ENCODE measurements around the gene FZD8.

The FZD8 gene

DNA sequence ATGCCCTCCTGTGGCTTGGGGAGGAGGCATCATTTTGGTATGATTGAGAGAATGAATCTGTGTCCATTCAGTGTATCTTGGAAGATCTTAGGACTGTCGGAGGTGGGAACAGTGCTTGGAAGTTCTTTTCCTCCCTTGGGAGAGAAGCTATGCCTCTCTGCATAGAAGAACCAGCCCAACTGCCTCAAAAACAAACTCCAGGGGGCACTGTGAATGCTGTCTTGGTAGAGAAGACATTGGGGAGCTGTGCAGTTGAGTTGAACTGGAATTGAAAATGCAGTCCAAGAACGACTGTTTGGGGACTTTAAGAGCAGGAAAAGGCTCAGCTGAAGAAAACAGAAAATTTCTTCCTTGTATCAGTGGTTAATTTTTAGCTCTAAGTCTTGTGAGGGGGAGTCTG is 41.9 kb downstream of the FZD8 start:
- no peak for FAIRE-seq

DNA sequence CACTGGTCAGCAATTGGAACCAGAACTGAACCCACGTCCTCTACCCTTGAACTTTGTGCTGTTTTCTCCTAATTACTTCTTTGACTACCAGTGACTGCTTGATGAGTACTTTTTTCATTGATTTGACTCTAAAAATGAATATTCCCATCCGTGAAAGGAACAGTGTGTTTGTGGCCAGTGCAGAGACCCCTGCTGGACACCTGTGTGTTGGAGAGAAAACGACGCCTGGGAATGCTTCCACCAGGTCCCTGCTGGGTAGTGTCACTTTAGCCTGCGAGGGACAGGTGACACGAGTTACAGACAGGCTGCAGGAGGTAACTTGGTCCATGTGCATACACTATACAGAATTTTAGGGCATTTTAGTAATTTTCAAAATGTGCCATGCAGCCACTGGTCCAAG is 43.7 kb downstream of the FZD8 start:
- FAIRE-seq = no peak

DNA sequence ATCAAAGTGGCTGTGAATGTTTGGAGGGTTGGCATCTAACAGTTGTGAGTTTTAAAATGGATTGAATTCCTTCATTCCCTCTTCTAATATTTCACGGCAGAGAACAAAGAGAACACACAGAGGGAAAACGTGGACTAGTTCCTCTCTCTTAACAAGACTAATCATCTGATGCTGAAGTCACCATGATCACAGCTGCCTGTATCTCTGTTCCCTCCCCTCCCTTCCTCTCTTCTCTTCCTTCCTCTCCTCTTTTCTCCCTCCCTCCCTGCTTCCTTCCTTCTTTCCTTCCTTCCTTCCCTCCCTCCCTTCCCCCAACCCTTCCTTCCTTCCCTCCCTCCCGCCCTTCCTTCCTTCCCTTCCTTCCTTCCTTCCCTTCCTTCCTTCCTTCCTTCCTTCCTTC is 47.0 kb downstream of the FZD8 start:
- FAIRE-seq = no peak

- no peak for FAIRE-seq
Measured at GRCh38 chr10:35594115-35595079, 47.7 kb downstream of the FZD8 start.

GRCh38 chr10:35592441-35592840 is 49.7 kb downstream of the FZD8 start:
- no peak for FAIRE-seq

DNA sequence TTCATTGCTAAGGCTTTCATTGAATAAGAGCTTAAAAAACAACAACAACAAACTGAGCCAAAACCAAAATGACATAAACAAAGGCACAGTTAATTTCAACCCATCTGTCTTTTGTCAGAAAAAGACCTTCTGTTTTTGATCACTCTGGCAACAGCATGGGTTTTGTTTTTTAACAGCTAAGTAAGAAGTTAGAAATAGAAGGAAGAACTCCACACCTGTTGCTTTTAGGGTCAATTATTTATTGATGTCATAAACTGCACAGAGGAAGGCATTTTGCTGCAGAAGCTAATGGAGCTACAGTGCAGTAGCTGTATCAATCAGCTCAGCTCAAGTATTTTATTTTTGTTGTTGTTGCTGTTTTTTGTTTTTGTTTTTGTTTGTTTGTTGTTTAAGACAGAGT is 53.3 kb downstream of the FZD8 start:
- FAIRE-seq = no peak

Data from colon (tissue), 2 donors.